ENCODE measurements around the gene FYN. TPM values are rescaled to one million over a fixed set of nuclear protein-coding genes. Genes with fewer than 3 reads are reported as not detected.

FYN gene
- total RNA-seq, 4 donors from 2014 or later: 56.3 to 96.4 (median 81.8) TPM

GRCh38 chr6:111771094-111771432, 102.2 kb downstream of the FYN start:
- DNase-seq (ENCODE audit: low spot score in 2 of 2): no peak
- no peak overlapping the region for H3K4me3 ChIP-seq (ENCODE audit: low read depth, poor library complexity, severe bottlenecking)
- TF ChIP-seq, protein P1, sequence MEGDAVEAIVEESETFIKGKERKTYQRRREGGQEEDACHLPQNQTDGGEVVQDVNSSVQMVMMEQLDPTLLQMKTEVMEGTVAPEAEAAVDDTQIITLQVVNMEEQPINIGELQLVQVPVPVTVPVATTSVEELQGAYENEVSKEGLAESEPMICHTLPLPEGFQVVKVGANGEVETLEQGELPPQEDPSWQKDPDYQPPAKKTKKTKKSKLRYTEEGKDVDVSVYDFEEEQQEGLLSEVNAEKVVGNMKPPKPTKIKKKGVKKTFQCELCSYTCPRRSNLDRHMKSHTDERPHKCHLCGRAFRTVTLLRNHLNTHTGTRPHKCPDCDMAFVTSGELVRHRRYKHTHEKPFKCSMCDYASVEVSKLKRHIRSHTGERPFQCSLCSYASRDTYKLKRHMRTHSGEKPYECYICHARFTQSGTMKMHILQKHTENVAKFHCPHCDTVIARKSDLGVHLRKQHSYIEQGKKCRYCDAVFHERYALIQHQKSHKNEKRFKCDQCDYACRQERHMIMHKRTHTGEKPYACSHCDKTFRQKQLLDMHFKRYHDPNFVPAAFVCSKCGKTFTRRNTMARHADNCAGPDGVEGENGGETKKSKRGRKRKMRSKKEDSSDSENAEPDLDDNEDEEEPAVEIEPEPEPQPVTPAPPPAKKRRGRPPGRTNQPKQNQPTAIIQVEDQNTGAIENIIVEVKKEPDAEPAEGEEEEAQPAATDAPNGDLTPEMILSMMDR (IDR thresholded peaks at IDR 0.05): no peak
- no peak for TF ChIP-seq POLR2A (IDR thresholded peaks at IDR 0.05)
- intact Hi-C loops (cut with DNase I; ENCODE audit: low total_unique reads): no loop called here

- DNase-seq (ENCODE audit: low spot score in 2 of 2): no peak
- WGBS, 2 donors: 96 to 97% methylated on average over 6 of the region's 6 CpGs
- intact Hi-C loops (cut with DNase I; ENCODE audit: low total_unique reads): no loop called here
Measured at GRCh38 chr6:111770263-111771093, 102.8 kb downstream of the FYN start.

DNA sequence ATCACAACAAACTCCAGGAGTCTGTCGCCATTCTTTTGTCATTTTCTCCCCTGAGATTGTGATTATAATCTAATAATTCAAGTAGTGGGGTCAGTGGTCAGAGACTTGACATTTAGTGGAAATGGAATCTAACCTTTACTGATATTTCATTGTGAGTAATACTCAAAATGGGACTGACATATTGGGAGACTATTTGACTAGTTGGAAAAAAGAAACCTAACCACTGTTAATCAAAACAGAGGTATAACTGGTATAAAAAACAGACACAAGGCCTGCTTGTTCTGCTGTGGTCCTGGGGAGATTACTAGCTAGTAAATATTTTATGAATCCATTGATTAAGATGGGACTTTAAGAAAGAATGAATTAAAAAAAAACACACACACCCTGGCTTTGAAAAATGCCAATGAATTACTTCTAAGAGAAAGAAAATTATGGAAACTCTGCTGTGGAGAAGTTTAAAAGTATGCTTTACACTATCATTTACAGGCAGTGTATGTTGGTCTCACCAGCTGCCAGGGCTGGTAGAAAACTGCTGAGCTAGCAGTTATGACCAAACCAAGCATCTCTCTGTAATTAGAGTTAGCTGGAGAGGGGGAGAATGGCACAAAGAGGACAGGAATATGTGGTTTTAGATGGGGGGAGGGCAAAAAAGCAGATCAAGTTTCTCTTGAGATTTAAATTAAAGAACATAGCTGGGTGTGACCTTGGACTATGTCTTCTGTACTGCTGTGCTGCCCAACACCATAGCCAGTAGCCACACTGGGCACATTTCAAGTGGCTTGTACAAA, 103.7 kb downstream of the FYN start:
- no peak for TF ChIP-seq POLR2A (IDR thresholded peaks at IDR 0.05)
- TF ChIP-seq, protein P1 (IDR thresholded peaks at IDR 0.05): no peak
- 73 to 83% methylated on average over 1 of the region's 1 CpG for WGBS, 2 donors
- no peak for DNase-seq (ENCODE audit: low spot score in 2 of 2)
- no peak overlapping the region for H3K4me3 ChIP-seq (ENCODE audit: low read depth, poor library complexity, severe bottlenecking)
- intact Hi-C loops (cut with DNase I; ENCODE audit: low total_unique reads): no loop called here

More at GRCh38 chr6:111770263-111771093, 102.8 kb downstream of the FYN start:
- no peak for TF ChIP-seq POLR2A (IDR thresholded peaks at IDR 0.05)
- TF ChIP-seq, protein P1 (IDR thresholded peaks at IDR 0.05): no peak
- no peak overlapping the region for H3K4me3 ChIP-seq (ENCODE audit: low read depth, poor library complexity, severe bottlenecking)

- WGBS, 2 donors: 95 to 100% methylated on average over 2 of the region's 2 CpGs
Measured at GRCh38 chr6:111768431-111768770, 104.9 kb downstream of the FYN start.

DNA sequence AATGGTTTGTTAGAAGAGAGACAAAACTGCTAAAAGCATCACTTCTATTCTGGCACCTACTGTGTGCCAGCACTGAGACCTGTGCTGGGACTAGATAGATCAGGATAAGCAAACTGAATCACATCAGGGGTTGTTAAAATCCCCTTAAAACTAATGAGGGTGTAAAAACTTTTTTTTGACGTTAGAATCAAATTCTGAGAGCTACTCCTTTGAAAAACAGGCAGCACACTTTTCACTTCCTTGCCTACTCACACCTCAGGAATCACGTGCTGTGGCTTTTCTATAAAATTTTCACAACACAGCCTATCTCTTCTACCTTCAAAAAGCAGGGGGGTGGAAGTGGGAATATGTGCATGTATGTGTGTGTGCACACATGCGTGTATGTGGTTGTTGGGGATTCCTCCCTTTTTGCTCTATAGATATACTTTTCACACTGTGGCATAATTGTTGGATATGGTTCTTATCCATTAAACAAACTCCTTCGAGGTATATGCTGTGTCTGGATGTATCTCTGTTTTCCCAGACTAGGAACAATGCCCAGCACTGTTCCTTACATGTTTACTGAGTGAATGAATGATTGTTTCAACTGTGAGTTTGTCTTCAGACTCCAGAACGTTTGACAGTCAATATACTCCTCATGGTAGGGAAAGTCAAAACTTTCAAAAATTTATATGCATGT, 105.4 kb downstream of the FYN start:
- no peak for DNase-seq (ENCODE audit: low spot score in 2 of 2)
- no peak for TF ChIP-seq POLR2A (IDR thresholded peaks at IDR 0.05)
- TF ChIP-seq, protein P1 (IDR thresholded peaks at IDR 0.05): no peak
- WGBS, 2 donors: 75 to 76% methylated on average over 5 of the region's 5 CpGs
- intact Hi-C loops (cut with DNase I; ENCODE audit: low total_unique reads): no loop called here
- no peak overlapping the region for H3K4me3 ChIP-seq (ENCODE audit: low read depth, poor library complexity, severe bottlenecking)

More at GRCh38 chr6:111768431-111768770, 104.9 kb downstream of the FYN start:
- no peak overlapping the region for H3K4me3 ChIP-seq (ENCODE audit: low read depth, poor library complexity, severe bottlenecking)
- intact Hi-C loops (cut with DNase I; ENCODE audit: low total_unique reads): no loop called here
- TF ChIP-seq, protein P1 (IDR thresholded peaks at IDR 0.05): no peak
- no peak for TF ChIP-seq POLR2A (IDR thresholded peaks at IDR 0.05)
- no peak for DNase-seq (ENCODE audit: low spot score in 2 of 2)
